MM.1S (cell line): ENCODE results near the gene CCL16.
"Not testable (repeated sequence)": the region's sequence is repeated elsewhere in the genome, so short reads cannot be mapped to it uniquely, and the experiment has no call there.

Source experiments
- DNase-seq: peaks from one replicate; pipeline ENCODE4 v3.0.0-alpha.2; 2015
- H2AFZ ChIP-seq: fragments of 300-600 bp; sonication (generic); 2 replicates; pipeline ENCODE4 v1.6.0; 2016; ENCODE audit warnings: antibody characterized with exemption, low read length
- H3F3A ChIP-seq: fragments of 300-600 bp; sonication (generic); 2 replicates; pipeline ENCODE4 v1.6.1; 2016; ENCODE audit warnings: mild to moderate bottlenecking, antibody characterized with exemption, low read length, moderate library complexity, mixed read lengths; ENCODE audit not compliant: insufficient read depth
- H3K27ac ChIP-seq: fragments of 300-600 bp; sonication (generic); 2 replicates; pipeline ENCODE4 v1.5.1; 2016; ENCODE audit warnings: mild to moderate bottlenecking, low read length
- H3K27me3 ChIP-seq: fragments of 300-600 bp; sonication (generic); replicated peaks from 2 replicates; pipeline ENCODE4 v1.6.0; 2016; ENCODE audit warnings: low read length; ENCODE audit not compliant: insufficient read depth
- H3K36me3 ChIP-seq: fragments of 300-600 bp; sonication (generic); replicated peaks from 2 replicates; pipeline ENCODE4 v1.6.1; 2016; ENCODE audit warnings: mild to moderate bottlenecking, low read length, mixed read lengths; ENCODE audit not compliant: insufficient read depth
- H3K4me1 ChIP-seq: fragments of 300-600 bp; sonication (generic); 2 replicates; pipeline ENCODE4 v1.6.1; 2016; ENCODE audit warnings: low read length, mixed read lengths
- H3K4me2 ChIP-seq: fragments of 300-600 bp; sonication (generic); 2 replicates; pipeline ENCODE4 v1.6.0; 2016; ENCODE audit warnings: low read depth, low read length
- H3K4me3 ChIP-seq: fragments of 300-600 bp; sonication (generic); 2 replicates; pipeline ENCODE4 v1.5.1; 2016; ENCODE audit warnings: low read length, mixed read lengths
- H3K79me2 ChIP-seq: fragments of 300-600 bp; sonication (generic); 2 replicates; pipeline ENCODE4 v1.6.1; 2016; ENCODE audit warnings: mixed run types, low read length, mixed read lengths
- H3K9ac ChIP-seq: fragments of 300-600 bp; sonication (generic); 2 replicates; pipeline ENCODE4 v1.6.1; 2016; ENCODE audit warnings: low read length, mixed read lengths
- H3K9me2 ChIP-seq: fragments of 300-600 bp; sonication (generic); replicated peaks from 2 replicates; pipeline ENCODE4 v1.6.1; 2016; ENCODE audit warnings: mild to moderate bottlenecking, low read length, mixed read lengths; ENCODE audit not compliant: insufficient read depth
- H3K9me3 ChIP-seq: fragments of 300-600 bp; sonication (generic); replicated peaks from 2 replicates; pipeline ENCODE4 v1.6.1; 2016; ENCODE audit warnings: mild to moderate bottlenecking, low read length, mixed read lengths; ENCODE audit not compliant: insufficient read depth
- H4K20me1 ChIP-seq: fragments of 300-600 bp; sonication (generic); 2 replicates; pipeline ENCODE4 v1.6.1; 2016; ENCODE audit warnings: mild to moderate bottlenecking, low read length, moderate library complexity, mixed read lengths; ENCODE audit not compliant: insufficient read depth
- CTCF ChIP-seq: fragments of 300-600 bp; sonication (generic); IDR thresholded peaks from 2 replicates; pipeline ENCODE4 v1.5.1; 2016; ENCODE audit warnings: antibody characterized with exemption, low read length, mixed read lengths
- EZH2 ChIP-seq: fragments of 300-600 bp; sonication (generic); optimal IDR thresholded peaks from 2 replicates; pipeline ENCODE3; 2017; ENCODE audit warnings: low read depth, mild to moderate bottlenecking, antibody characterized with exemption, low read length, mixed read lengths
- EZH2phosphoT487 ChIP-seq: fragments of 300-600 bp; sonication (generic); IDR thresholded peaks from 2 replicates; pipeline ENCODE4 v1.6.1; 2018; ENCODE audit warnings: antibody characterized with exemption, low read length

CCL16 gene

GRCh38 chr17:35942588-35943186, 38.6 kb downstream of the CCL16 start:
- no peak for TF ChIP-seq EZH2
- no peak for TF ChIP-seq CTCF
- no peak for TF ChIP-seq EZH2phosphoT487
- Histone ChIP-seq H3F3A (no peaks in the 10 kb centered on the region), H2AFZ (no peak overlapping the region), H3K9me2 (no peaks in the 10 kb centered on the region), H3K4me3 (no peak overlapping the region), H3K4me1 (no peaks in the 10 kb centered on the region), H3K4me2 (no peak overlapping the region), H3K27me3 (no peaks in the 10 kb centered on the region), H3K9ac (no peak overlapping the region), H3K79me2 (no peaks in the 10 kb centered on the region), H3K9me3 (no peaks in the 10 kb centered on the region), H3K36me3 (no peaks in the 10 kb centered on the region), H4K20me1 (no peaks in the 10 kb centered on the region), H3K27ac (no peak overlapping the region)
- no peak for DNase-seq

- not testable (repeated sequence) for H3K79me2 ChIP-seq, H3K27ac ChIP-seq, H3K4me3 ChIP-seq, H3K9me2 ChIP-seq, DNase-seq, H3F3A ChIP-seq, H3K36me3 ChIP-seq, H3K9ac ChIP-seq, H2AFZ ChIP-seq, H3K27me3 ChIP-seq, H3K9me3 ChIP-seq, H3K4me2 ChIP-seq, H4K20me1 ChIP-seq, H3K4me1 ChIP-seq
These were observed 42.8 kb downstream of the CCL16 start for GRCh38 chr17:35938492-35938891.

- no peak overlapping the region for H2AFZ ChIP-seq
- no peak for DNase-seq
- no peak for TF ChIP-seq EZH2phosphoT487
- no peak for TF ChIP-seq EZH2
These were observed 45.2 kb downstream of the CCL16 start for GRCh38 chr17:35936063-35936462.

GRCh38 chr17:35934760-35935159, 46.5 kb downstream of the CCL16 start:
- Histone ChIP-seq H3K36me3 (no peaks in the 10 kb centered on the region), H3F3A (no peaks in the 10 kb centered on the region), H3K4me1 (peaks cover 5% of the 10 kb centered on the region; the same call in 1 of the 2 replicates), H3K4me3 (no peak overlapping the region), H2AFZ (no peak overlapping the region), H3K9ac (no peak overlapping the region), H3K79me2 (no peaks in the 10 kb centered on the region), H3K4me2 (no peak overlapping the region), H3K9me3 (no peaks in the 10 kb centered on the region), H3K27ac (no peak overlapping the region), H3K9me2 (no peaks in the 10 kb centered on the region), H4K20me1 (no peaks in the 10 kb centered on the region), H3K27me3 (no peaks in the 10 kb centered on the region)
- TF ChIP-seq CTCF, result no peak
- DNase-seq, result no peak

More at GRCh38 chr17:35936063-35936462, 45.2 kb downstream of the CCL16 start:
- Histone ChIP-seq H3K36me3 (no peaks in the 10 kb centered on the region), H3F3A (no peaks in the 10 kb centered on the region), H3K27ac (no peak overlapping the region), H4K20me1 (no peaks in the 10 kb centered on the region), H3K79me2 (no peaks in the 10 kb centered on the region), H3K4me2 (no peak overlapping the region), H3K27me3 (no peaks in the 10 kb centered on the region), H3K4me1 (peaks cover under 1% of the 10 kb centered on the region; the same call in 1 of the 2 replicates), H3K4me3 (no peak overlapping the region), H3K9ac (no peak overlapping the region), H3K9me2 (no peaks in the 10 kb centered on the region), H3K9me3 (no peaks in the 10 kb centered on the region)
